Endothelial cell of umbilical vein (primary cell): Measurements from ENCODE around the gene SOX13. TPM values are rescaled to one million over a fixed set of nuclear protein-coding genes. Genes with fewer than 3 reads are reported as not detected.

Experiments
- BruUV-seq: library from RNA; stranded (reverse); fragments of 400-500 nt; replicated peaks from 2 replicates; lab custom pipeline; 2021; lab: Mats Ljungman, UMichigan
- CTCF ChIA-PET: fragments of 300-600, 350-600 bp; sonication (Branson Sonifier 250); formaldehyde crosslinking; loops from one replicate; lab custom pipeline; 2021; ENCODE audit warnings: antibody characterized with exemption, inconsistent platforms; lab: Charles Lee
- POLR2A ChIA-PET: fragments of 300-600, 350-600 bp; sonication (Branson Sonifier 250); formaldehyde crosslinking; loops from one replicate; lab custom pipeline; 2021; ENCODE audit warnings: antibody characterized with exemption, inconsistent platforms; lab: Charles Lee
- DNase-seq: peaks from one replicate; pipeline ENCODE4 v3.0.0-alpha.2; 2011; ENCODE audit warnings: low read depth, low spot score
- FAIRE-seq: peaks from 2 replicates; lab custom pipeline; 2011; peaks lifted over from hg19 to GRCh38; lab: Jason Lieb, UNC
- H2AFZ ChIP-seq: 2 replicates; pipeline ENCODE4 v1.6.0; 2012; ENCODE audit warnings: low read depth, low read length, control low read depth, inconsistent platforms
- H3K27ac ChIP-seq: 2 replicates; pipeline ENCODE4 v1.5.1; 2011; ENCODE audit warnings: low read depth, mild to moderate bottlenecking, control low read depth, low read length, moderate library complexity; ENCODE audit not compliant: insufficient read depth
- H3K27me3 ChIP-seq, 2 experiments: 2 replicates each; pipeline versions ENCODE4 v1.6.0 to v1.6.1; 2011; ENCODE audit warnings: low read length in 2 of 2, mixed read lengths in 1 of 2; ENCODE audit not compliant: control insufficient read depth in 2 of 2, insufficient read depth in 2 of 2
- H3K36me3 ChIP-seq, 2 experiments: 2 replicates in 1 of 2; 3 replicates in 1 of 2; pipeline ENCODE4 v1.5.1; 2011; ENCODE audit warnings: low read length in 2 of 2, mild to moderate bottlenecking in 1 of 2, moderate library complexity in 1 of 2; ENCODE audit not compliant: control insufficient read depth in 2 of 2, insufficient read depth in 2 of 2; ENCODE audit errors: extremely low read depth in 1 of 2
- H3K4me1 ChIP-seq: 3 replicates; pipeline ENCODE4 v1.5.1; 2011; ENCODE audit warnings: mild to moderate bottlenecking, low read length; ENCODE audit not compliant: control insufficient read depth, insufficient read depth; ENCODE audit errors: extremely low read depth
- H3K4me2 ChIP-seq: 2 replicates; pipeline ENCODE4 v1.6.1; 2011; ENCODE audit warnings: low read length, control low read depth, mixed read lengths; ENCODE audit not compliant: insufficient read depth
- H3K4me3 ChIP-seq, 3 experiments: fragments of 200-600 bp in 1 of 3; sonication (generic), shearing (Covaris generic) in 1 of 3; replicated peaks in 1 of 3; 2 replicates each; pipeline ENCODE4 v1.5.1; 2011 to 2016; ENCODE audit warnings: control low read depth in 3 of 3, low read length in 3 of 3, mild to moderate bottlenecking in 2 of 3, inconsistent platforms in 1 of 3, low read depth in 1 of 3, moderate library complexity in 1 of 3; ENCODE audit not compliant: insufficient read depth in 1 of 3
- H3K79me2 ChIP-seq: 2 replicates; pipeline ENCODE4 v1.6.0; 2012; ENCODE audit warnings: low read length, inconsistent platforms; ENCODE audit not compliant: control insufficient read depth, insufficient read depth
- H3K9ac ChIP-seq: replicated peaks from 2 replicates; pipeline ENCODE3; 2011; ENCODE audit warnings: low read length, control low read depth; ENCODE audit not compliant: insufficient read depth; ENCODE audit errors: extremely low read depth
- H3K9me1 ChIP-seq: replicated peaks from 3 replicates; pipeline ENCODE4 v1.6.0; 2011; ENCODE audit warnings: mild to moderate bottlenecking, low read length; ENCODE audit not compliant: control insufficient read depth, insufficient read depth; ENCODE audit errors: extremely low read depth
- H3K9me3 ChIP-seq: replicated peaks from 2 replicates; pipeline ENCODE4 v1.5.1; 2012; ENCODE audit warnings: low read length, inconsistent platforms; ENCODE audit not compliant: control insufficient read depth, insufficient read depth
- H4K20me1 ChIP-seq: replicated peaks from 2 replicates; pipeline ENCODE3; 2011; ENCODE audit warnings: mild to moderate bottlenecking, low read length; ENCODE audit not compliant: control insufficient read depth, insufficient read depth; ENCODE audit errors: extremely low read depth
- CTCF ChIP-seq, 2 donors: IDR thresholded peaks; 1 replicate in 1 of 2; 2 replicates in 1 of 2; pipeline ENCODE4 v1.5.1; 2011; ENCODE audit warnings: low read length in 2 of 2, mild to moderate bottlenecking in 2 of 2, moderate library complexity in 2 of 2, control low read depth in 1 of 2, inconsistent platforms in 1 of 2, low read depth in 1 of 2; ENCODE audit not compliant: insufficient read depth in 1 of 2; ENCODE audit errors: extremely low read depth in 1 of 2
- EZH2 ChIP-seq: IDR thresholded peaks from 2 replicates; pipeline ENCODE4 v1.6.1; 2012; ENCODE audit warnings: borderline replicate concordance, low read depth, mild to moderate bottlenecking, moderate library complexity, low read length, inconsistent platforms; ENCODE audit not compliant: severe bottlenecking
- FOS ChIP-seq: IDR thresholded peaks from 2 replicates; pipeline ENCODE4 v1.6.1; 2011; ENCODE audit warnings: mild to moderate bottlenecking, low read length, moderate library complexity, borderline replicate concordance; ENCODE audit not compliant: insufficient read depth
- GATA2 ChIP-seq: IDR thresholded peaks from 2 replicates; pipeline ENCODE4 v1.7.0; 2011; ENCODE audit warnings: low read depth, mild to moderate bottlenecking, moderate library complexity, mixed read lengths, low read length; ENCODE audit not compliant: insufficient read length, insufficient read depth
- JUN ChIP-seq: IDR thresholded peaks from 2 replicates; pipeline ENCODE4 v1.6.1; 2011; ENCODE audit warnings: borderline replicate concordance, low read depth; ENCODE audit not compliant: insufficient read length, insufficient read depth
- MYC ChIP-seq: IDR thresholded peaks from one replicate; pipeline ENCODE4 v1.6.1; 2011; ENCODE audit warnings: mild to moderate bottlenecking, low read depth, low read length
- POLR2A ChIP-seq: IDR thresholded peaks from 2 replicates; pipeline ENCODE4 v1.6.1; 2012; ENCODE audit warnings: low read depth, mild to moderate bottlenecking, control low read depth, low read length
- POLR2AphosphoS5 ChIP-seq: IDR thresholded peaks from 2 replicates; pipeline ENCODE4 v1.6.1; 2012; ENCODE audit warnings: low read depth, mild to moderate bottlenecking, control low read depth, low read length, moderate library complexity; ENCODE audit not compliant: insufficient read depth
- dilution Hi-C: fragments of 300-500 bp; cut with MboI; formaldehyde crosslinking; loops from one replicate; pipeline ENCODE4 v1.15.0; 2019; ENCODE audit warnings: low sequenced_read_pairs; ENCODE audit not compliant: extremely low pct_ligation_motif_present
- intact Hi-C: fragments of 100-400 bp; cut with micrococcal nuclease; formaldehyde crosslinking; loops from one replicate; pipeline ENCODE4 v1.10.0; 2022
- polyA plus RNA-seq, 4 experiments: library from polyadenylated mRNA; depleted of rRNA in 3 of 4; stranded (reverse) in 3 of 4; unstranded in 1 of 4; fragments of >200 nt; gene quantifications; 2 replicates each; pipeline versions ENCODE4 v1.2.1 to v1.2.3, GENCODE V29; 2011 to 2012; ENCODE audit warnings: missing spikeins in 1 of 4
- total RNA-seq: library from RNA; stranded (reverse); gene quantifications from 2 replicates; pipeline ENCODE4 v1.2.3, GENCODE V29; 2021
- TF ChIP-seq, protein P1 (sequence below): IDR thresholded peaks from 2 replicates; pipeline ENCODE4 v1.6.1; 2011; ENCODE audit not compliant: insufficient read depth, insufficient read length

The SOX13 gene
- total and polyA plus RNA-seq, 2 donors (not counting 3 experiments of a cell fraction or from before 2014, with no cell fraction given) = 40.8 to 57.7 TPM

DNA sequence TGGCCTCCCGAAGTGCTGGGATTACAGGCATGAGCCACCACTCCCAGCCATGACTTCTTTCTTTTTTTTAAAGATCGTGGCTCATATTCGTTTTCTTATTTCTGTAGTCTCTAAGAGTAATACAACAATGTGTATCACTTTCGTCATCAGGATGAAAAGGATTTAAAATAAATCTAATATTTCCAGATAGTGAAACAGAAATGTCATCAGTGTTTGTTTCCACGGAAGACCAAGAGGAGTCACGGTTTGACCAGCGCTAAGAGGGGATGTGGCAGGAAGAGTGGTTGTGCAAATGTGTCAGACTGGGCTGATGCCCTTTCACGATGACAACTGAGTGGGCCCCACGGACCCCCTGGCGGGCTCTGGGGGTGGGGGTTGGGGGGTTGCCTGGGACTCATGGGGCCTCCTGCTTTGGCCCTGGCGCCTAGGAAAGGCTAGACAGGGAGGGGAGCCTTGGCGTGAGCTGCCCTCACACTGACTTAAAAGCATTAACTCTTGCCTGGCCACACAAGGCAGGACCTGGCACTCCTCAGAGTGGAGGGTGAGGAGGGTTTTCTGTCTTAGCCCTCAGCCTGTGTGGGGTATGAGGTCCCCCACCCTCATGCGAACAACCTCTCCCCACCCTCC is 8.4 kb downstream of the SOX13 start:
- H3K27ac ChIP-seq = no peak overlapping the region
- ChIA-PET CTCF (interaction anchor here (0.9 to 1.6 kb wide), 3 partner anchors 29 to 210 kb away, joined by 3 to 14 read pairs (median 3); no protein-coding TSS in a partner anchor), POLR2A (no interaction called here)
- no peaks in the 10 kb centered on the region for H4K20me1 ChIP-seq
- H3K4me2 ChIP-seq = no peak overlapping the region
- no peaks in the 10 kb centered on the region for H3K9me1 ChIP-seq
- FAIRE-seq (no peak), DNase-seq (no peak)
- TF ChIP-seq JUN (no peak), CTCF (IDR thresholded peaks at IDR 0.05; ENCODE audit: extremely low read depth in 1 of 2, insufficient read depth in 1 of 2, low read depth in 1 of 2, low read length in 2 of 2) (no peak)
- BruUV-seq = no TSS peak
- no peaks in the 10 kb centered on the region for H3K27me3 ChIP-seq
- intact Hi-C loops = no loop called here
- no peak overlapping the region for H3K4me3 ChIP-seq
- no peak overlapping the region for H3K9ac ChIP-seq
- H3K79me2 ChIP-seq = peaks cover 39% of the 10 kb centered on the region
- peaks cover 22% of the 10 kb centered on the region for H3K4me1 ChIP-seq
- no peaks in the 10 kb centered on the region for H3K36me3 ChIP-seq
- dilution Hi-C loops = no loop called here
- H2AFZ ChIP-seq = no peak overlapping the region
- no peaks in the 10 kb centered on the region for H3K9me3 ChIP-seq

DNA sequence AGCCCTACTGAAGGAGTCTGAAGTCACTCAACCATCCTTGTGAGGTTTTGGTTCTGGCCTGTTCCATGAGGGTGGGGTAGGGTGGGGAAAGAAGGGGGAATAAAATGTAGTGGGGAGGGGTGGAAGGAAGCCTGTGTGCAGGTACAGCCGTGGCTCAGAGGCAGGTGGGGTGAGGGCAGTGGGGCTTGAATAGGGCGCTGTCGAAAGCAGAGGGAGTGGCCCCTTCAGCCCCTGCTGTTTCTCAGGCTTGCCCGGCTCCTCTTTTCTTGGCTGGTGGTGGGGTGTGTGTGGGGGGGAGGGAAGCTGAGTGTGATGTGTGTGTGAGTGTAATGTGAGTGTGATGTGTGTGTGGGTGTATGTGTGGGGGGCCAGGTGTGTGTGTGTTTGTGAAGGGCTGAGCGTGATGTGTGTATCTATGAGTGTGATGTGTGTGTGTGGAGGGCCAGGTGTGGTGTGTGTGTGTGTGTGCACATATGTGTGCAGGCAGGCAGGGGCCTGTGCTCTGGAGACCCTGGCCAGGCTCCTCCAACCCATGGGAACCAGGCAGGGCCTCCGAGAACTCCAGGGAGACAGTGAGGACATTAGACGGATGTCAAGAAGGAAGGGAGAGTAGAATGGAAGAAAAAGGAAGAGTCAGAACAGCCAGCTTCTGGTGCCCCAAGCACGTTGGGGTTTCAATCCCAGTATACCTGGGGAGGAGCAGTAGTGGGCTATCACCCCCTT is 9.0 kb downstream of the SOX13 start:
- no peak for FAIRE-seq

More for the DNA sequence above, 9.0 kb downstream of the SOX13 start:
- no peak overlapping the region for H3K4me2 ChIP-seq
- no peak overlapping the region for H3K9ac ChIP-seq
- no peaks in the 10 kb centered on the region for H3K27me3 ChIP-seq
- no peak overlapping the region for H3K27ac ChIP-seq
- TF ChIP-seq GATA2 (no peak), POLR2AphosphoS5 (no peak), FOS (no peak), POLR2A (no peak), JUN (no peak), MYC (no peak), EZH2 (no peak), CTCF (IDR thresholded peaks at IDR 0.05; ENCODE audit: extremely low read depth in 1 of 2, insufficient read depth in 1 of 2, low read depth in 1 of 2, low read length in 2 of 2) (no peak)
- TF ChIP-seq, protein P1, sequence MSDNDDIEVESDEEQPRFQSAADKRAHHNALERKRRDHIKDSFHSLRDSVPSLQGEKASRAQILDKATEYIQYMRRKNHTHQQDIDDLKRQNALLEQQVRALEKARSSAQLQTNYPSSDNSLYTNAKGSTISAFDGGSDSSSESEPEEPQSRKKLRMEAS = no peak
- H3K4me3 ChIP-seq = no peak overlapping the region
- H3K36me3 ChIP-seq = no peaks in the 10 kb centered on the region
- no peaks in the 10 kb centered on the region for H3K9me3 ChIP-seq
- intact Hi-C loops (no loop called here), dilution Hi-C loops (no loop called here)
- DNase-seq = no peak
- peaks cover 22% of the 10 kb centered on the region for H3K4me1 ChIP-seq
- CTCF ChIA-PET = no interaction called here
- peaks cover 35% of the 10 kb centered on the region for H3K79me2 ChIP-seq
- no peaks in the 10 kb centered on the region for H3K9me1 ChIP-seq
- POLR2A ChIA-PET = no interaction called here
- no peak overlapping the region for H2AFZ ChIP-seq
- no TSS peak for BruUV-seq
- no peaks in the 10 kb centered on the region for H4K20me1 ChIP-seq
